Occipital lobe (tissue), 2 donors: ENCODE data around the gene EIF2B5. TPM values are rescaled to one million over a fixed set of nuclear protein-coding genes. Genes with fewer than 3 reads are reported as not detected.
A peak's percentile ranks its signal among the peaks of the same experiment; 100 is the strongest.
"Not testable (repeated sequence)": the region's sequence is repeated elsewhere in the genome, so short reads cannot be mapped to it uniquely, and the experiment has no call there.

Experiments used
- DNase-seq: peaks from one replicate; lab custom pipeline; 2025; lab: John Stamatoyannopoulos, UW
- total RNA-seq: library from RNA; depleted of rRNA; stranded (reverse); fragments of >200 nt; gene quantifications from one replicate; pipeline ENCODE4 v1.2.3, GENCODE V29; 2014

Gene EIF2B5
- total RNA-seq = 45.5 TPM

DNA sequence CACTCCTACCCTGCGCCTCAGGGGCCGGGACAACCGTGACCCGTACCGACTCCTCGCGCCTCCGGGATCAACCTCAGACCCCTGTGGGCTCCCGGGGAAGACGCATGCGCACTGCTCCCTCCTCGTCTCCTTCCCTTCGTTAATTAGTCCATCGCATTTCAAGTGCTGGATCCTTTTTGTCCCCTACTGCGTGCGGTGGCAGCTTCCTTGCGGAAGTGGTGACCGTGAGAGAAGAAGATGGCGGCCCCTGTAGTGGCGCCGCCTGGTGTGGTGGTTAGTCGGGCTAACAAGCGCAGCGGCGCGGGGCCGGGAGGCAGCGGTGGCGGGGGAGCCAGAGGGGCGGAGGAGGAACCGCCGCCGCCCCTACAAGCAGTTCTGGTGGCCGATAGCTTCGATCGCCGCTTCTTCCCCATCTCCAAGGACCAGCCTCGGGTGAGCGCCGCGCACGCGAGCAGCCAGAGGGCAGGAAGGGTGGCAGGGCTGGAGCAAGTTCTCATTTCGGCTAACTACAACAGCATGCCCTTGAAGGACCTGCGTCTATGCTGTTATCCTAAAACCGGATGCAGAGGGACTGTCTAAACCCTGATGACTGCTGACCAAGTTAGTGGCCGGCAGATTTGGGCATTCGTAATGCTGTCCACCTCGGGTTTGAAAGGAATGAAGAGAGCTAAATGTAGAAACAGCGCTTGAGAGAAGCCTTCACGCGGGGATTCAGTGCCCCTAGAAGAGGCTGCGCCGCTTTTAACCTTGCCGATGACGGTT is at the start of gene EIF2B5:
Gene EIF2B5, plus strand, starts transcription at position 210 of the 762 bp plus-strand sequence. Its CDS starts 28 bp downstream, at position 238.
- peak; percentile 88 for DNase-seq

DNA sequence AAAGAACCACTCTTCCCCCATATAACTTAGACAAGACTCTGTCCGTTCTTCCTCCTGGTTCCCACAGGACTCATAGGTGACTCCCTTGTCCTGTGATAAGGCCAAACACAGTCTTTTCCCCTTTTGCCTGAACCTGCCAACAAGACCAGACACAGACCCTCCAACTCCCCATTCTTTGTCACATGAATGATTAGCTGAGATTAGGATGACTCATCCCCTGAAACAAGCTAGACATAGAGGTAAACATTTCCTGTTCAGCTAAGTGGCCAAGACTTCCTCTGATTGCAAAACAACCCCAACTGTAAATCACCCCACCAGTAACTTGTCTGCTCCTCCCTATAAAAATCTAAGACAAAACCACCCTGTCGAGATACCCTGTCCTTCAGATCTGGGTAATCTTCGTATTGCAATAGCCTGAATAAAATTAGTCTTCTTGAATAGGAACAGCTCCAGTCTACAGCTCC is 49.7 kb upstream of the EIF2B5 start:
- DNase-seq = no peak

DNA sequence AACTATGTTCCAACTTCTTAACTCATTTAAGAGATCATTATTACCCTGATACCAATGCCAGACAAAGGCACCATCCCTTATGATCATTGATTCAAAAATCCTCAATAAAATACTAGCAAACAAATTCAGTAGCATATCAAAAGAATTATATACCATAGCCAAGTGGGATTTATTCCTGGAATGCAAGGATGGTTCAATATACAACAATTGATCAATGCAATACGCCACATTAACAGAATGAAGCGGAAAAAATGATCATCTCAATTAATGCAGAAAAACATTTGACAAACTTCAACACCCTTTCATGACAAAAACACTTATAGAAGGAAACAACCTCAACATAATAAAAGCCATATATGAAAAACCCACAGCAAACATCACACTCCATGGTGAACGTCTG is 43.0 kb upstream of the EIF2B5 start:
- DNase-seq = no peak

DNA sequence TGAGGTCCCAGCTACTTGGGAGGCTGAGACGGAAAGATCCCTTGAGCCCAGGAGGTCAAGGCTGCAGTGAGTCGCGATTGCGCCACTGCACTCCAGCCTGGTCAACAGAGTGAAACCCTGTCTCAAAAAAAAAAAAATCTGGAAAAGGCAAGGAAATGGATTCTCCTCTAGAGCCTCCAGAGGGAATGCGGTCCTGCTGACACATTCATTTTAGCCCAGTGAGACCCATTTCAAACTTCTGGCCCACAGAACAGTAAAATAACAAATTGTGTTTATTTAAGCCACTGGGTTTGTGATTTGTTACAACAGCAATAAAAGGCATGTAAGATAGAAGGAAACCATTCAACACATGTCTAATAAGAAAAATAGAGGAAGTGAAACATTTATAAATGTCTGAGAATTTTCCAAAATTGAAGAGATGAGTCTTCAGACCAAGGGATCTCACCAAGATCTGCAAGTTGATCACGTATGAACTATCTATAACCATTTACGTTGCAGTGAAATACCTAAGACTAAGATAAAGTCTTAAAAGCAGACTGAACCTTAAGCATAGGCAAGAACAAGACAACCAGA is 38.3 kb upstream of the EIF2B5 start, which contains the start of gene HTR3E:
Gene HTR3E, plus strand, starts transcription at position 254 of the 573 bp plus-strand sequence. CDS start 466 bp downstream, outside the sequence.
- no peak for DNase-seq

DNA sequence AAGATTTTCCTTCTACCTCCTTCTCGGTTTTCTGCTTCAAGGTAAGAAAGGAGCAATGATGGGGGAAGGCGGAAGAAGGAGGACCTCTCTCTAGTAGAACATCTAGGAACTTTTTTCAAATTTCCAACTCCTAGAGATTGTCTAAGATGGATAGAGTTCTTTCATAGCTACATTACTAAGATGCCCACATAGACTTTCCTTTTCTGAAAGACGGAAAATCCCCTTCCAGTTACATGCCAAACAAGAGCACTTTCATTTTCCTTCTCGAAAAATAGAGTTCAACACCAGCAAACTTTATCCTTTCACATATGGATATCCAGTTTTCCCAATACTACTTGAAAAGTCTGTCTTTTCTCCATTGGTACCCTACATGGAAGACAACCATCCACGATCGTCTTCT is 37.6 kb upstream of the EIF2B5 start:
- DNase-seq = no peak

DNA sequence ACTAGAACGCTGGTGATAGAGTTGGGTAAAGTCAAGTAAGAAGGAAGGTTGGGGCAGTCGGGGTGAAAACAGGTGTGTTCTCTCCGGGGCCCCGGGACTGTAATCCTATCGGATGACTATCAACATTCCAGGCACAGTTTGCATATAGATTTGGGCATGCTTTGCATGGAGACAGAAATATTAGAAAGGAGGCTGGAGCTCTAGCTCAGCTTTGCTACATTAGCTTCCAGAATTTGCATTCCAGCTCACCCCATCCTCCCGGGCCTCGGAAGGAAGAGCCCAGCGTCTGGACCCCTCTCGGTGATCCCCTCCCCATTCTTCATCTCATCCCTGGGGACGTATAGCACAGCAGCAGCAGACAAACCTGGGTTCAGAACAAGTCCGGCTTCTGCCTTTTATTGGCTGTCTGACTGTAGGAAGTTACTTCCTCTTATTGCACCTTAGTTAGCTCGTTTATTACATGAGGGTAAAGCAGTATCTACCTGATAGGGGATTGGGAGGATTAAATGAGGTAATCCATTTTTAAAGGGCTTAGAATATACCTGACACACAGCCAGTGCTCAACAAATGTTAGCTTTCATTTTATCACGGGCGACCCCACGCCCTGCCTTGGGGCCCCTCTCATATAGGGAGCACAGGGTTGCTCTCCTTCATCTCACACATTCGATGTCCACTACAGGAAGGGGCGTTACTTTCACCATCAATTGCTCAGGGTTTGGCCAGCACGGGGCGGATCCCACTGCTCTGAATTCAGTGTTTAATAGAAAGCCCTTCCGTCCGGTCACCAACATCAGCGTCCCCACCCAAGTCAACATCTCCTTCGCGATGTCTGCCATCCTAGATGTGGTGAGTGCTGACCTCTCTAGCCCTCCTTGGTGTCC is 35.1 kb upstream of the EIF2B5 start:
- DNase-seq = no peak

DNA sequence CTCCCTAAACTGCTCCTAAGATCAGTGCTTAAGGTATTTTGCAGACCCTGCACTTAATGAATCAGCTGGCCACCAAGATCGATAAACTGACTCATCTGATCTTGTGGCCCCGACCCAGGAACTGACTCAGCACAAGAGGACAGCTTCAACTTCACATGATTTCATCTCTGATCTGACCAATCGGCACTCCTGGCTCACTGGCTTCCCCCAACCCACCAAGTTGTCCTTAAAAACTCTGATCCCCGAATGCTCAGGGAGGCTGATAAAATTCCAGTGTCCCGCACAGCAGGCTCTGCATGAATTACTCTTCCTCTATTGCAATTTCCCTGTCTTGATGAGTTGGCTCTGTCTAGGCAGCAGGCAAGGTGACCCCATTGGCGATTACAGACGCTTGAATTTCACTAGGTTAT is 24.8 kb upstream of the EIF2B5 start:
- no peak for DNase-seq

DNA sequence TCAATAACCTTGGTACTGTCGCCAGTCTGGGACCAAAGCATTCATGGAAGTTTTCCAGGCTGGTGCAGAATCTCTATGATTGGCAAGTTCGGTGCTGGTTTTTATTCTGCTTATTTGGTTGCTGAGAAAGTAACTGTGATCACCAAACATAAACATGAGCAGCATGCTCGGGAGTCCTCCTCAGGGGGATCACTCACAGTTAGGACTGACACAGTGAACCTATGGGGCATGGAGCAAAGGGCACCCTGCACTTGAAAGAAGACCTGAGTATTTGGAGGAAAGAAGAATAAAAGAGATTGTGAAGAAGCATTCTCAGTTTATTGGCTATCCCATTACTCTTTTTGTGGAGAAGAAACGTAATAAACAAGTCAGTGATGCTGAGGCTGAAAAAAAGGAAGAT is 19.1 kb upstream of the EIF2B5 start:
- no peak for DNase-seq

DNA sequence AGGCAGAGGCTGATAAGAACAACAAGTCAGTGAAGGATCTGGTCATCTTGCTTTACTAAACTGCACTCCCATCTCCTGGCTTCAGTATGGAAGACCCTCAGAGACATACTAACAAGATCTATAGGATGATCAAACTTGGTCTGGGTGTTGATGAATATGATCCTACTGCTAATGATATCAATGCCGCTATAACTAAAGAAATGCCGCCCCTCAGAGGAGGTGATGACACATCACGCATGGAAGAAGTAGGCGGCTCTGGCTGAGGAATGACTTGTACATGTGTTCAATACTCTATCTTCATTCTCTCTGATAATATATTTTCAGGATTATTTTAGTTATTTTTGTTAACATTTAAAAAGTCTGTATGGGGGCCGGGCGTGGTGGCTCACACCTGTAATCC is 17.5 kb upstream of the EIF2B5 start:
- no peak for DNase-seq

DNA sequence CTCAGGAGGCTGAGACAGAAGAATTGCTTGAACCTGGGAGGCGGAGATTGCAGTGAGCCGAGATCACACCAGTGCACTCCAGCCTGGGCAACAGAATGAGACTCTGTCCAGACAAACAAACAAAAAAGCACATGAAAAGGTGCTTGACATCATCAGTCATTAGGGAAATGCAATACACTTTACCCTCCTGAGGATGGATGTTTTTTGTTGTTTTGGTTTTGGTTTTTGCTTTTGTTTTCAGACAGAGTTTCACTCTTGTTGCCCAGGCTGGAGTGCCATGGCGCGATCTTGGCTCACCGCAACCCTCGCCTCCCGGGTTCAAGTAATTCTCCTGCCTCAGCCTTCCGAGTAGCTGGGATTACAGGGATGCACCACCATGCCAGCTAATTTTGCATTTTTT is 14.1 kb upstream of the EIF2B5 start:
- DNase-seq = not testable (repeated sequence)

DNA sequence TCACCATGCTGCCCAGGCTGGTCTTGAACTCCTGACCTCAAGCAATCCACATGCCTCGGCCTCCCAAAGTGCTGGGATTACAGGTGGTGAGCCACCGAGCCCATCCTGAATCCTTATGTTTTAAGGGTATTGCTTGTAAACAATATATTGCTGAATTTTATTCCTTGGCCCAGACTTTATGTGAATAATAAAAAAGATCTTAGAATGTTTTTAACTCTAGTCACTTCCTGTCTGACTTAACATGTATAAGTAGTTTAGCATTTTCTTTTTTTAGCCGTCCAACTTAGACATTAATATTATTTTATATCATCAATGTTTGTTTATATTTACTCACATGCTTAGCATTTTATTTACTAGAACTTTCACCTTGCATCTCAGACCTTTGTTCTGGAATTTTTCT is 9.2 kb upstream of the EIF2B5 start:
- DNase-seq = no peak

DNA sequence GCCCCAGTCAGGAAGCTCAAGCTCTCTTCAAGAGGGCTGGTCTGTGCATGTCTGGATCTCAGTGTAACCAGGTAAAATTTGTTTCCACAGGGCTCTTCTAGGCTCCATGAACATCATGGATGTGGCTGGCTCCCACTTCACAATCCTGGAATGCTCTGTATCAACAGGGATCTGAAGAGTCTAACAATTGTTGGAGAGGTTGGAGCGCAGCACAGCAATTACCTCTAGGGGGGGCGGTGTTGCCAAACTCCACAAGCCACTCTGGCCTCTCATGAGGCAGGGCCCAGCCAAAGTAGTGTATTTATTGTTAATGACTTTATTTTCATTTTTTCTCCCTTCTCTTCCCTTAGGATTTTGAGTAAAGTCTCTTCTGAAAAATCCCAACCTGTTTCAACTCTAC is 6.1 kb upstream of the EIF2B5 start:
- no peak for DNase-seq

DNA sequence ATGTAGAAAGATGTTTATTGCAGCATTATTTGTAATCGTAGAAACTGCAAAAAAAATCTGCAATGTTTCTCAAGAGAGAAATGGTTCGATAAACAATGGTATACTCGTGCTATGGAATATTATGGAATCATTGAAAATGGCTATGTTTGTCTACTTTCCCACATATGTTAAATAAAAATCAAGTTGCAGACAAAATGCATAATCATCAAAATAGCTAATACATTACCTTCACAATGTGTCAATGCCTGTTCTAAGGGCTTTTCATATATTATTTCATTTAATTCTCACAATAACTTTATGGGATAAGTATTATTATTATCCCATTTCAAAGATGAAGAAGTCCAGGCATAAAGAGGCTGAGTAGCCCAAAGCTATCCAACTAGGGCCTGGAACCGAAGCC is 2.2 kb upstream of the EIF2B5 start:
- no peak for DNase-seq

DNA sequence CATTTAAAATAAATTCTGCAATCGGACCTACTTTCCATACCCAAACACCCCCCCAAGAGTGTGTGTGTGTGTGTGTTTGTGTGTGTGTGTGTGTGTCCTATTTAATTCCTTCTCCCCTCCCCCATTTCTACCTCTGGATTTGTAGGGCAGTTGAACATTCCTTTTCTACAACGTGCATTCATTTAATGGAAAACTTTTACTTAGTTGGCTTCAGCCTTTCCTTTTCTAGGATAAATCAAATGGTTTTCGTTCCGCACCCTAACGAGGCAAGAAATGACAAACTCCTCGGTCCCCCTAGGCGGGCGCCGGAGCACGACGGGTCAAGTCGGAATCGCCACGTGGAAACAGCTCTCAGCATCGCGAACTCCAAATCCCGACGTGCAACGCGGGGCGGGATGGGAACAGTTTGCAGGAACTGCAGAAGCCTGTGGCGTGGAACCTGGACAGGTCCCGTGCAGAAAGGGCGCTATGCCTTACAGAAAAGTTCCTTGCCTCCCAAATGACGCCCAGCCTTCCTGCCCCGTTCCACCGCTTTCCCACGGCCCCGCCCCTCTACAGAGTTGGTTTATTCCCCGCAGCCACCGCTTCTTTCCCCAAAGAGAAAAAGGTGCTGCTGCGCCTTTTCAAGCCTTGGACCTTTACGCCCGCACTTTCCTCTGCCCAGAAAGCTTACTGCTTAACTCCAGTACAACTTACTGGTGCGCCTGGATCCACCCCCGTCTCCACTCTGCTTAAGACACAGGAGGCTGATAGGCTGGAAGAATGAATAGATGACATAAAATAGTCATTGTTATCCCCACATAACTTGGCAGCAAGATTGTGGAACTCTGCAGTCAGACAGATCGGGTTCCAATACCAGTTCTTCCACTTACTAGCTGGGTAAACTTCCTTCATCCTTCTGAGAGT is 1.1 kb upstream of the EIF2B5 start:
- peak; percentile 73 for DNase-seq

DNA sequence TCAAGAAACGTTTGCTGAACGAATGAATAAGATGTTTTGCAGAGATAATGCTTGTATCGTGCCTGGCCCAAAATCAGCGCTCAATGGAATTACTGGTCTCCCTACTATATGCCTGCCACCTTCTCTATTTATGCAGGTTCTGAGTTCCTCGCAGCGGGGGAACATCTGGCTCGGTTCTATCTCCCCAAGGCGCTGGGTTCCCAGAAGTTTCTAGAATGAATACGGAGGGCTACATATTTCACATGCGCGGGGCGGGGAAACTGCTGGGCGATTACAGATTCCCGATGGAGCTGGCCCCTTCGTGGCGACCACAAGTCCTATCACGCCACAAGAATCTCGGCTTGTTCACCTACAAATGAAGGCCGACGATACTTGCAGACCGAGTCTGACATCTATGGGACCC is 411 bp upstream of the EIF2B5 start:
- DNase-seq = no peak

DNA sequence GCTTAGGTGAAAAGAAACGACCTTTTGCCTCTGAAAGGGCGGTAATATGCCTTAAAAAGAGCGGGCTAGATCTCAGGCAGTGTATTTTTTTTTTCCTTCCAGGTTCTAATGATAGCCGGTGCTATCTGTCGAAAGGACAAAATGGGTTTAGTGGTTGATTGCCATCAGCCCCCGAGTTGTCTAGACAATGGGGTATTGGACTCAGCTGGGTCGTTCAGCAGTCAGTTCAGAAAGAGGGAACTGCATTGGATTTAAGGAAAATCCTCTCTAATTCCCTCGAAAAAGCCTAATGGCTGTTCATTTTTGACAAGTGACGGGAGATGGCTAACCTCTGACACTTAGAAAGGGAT is 728 bp downstream of the EIF2B5 start:
- no peak for DNase-seq

DNA sequence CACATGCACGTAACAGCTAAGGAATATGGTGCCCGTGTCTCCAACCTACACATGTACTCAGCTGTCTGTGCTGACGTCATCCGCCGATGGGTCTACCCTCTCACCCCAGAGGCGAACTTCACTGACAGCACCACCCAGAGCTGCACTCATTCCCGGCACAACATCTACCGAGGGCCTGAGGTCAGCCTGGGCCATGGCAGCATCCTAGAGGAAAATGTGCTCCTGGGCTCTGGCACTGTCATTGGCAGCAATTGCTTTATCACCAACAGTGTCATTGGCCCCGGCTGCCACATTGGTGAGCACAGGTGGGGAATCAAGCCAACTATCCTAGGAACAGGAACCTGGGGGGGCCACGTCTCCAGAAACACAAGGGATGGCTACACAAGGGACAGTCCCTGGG is 5.3 kb downstream of the EIF2B5 start:
- no peak for DNase-seq

DNA sequence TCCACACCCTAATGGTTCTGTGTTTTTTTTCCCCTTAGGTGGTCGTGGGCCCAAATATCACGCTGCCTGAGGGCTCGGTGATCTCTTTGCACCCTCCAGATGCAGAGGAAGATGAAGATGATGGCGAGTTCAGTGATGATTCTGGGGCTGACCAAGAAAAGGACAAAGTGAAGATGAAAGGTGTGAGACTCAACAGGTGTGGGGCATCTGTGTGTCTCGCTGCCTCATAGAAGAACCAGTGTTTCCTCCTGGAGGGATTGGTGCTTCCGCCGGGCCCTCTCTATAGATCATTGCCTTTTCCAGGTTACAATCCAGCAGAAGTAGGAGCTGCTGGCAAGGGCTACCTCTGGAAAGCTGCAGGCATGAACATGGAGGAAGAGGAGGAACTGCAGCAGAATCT is 7.0 kb downstream of the EIF2B5 start:
- DNase-seq = no peak

DNA sequence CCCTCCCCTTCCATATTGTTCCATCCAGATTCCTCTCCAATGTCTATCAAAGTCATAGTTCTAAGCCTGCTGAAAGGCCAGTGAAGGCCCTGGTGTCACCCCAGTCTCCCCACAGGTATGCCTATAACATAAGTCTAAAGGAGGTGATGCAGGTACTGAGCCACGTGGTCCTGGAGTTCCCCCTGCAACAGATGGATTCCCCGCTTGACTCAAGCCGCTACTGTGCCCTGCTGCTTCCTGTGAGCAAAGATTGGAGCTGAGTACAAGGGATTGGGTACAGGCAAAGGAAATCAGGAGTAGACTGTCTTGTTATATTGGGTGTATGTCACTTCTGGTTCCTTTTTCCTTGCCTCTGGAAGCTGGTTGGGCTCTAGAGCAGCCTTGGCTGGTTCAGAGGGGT is 8.2 kb downstream of the EIF2B5 start:
- DNase-seq = no peak

DNA sequence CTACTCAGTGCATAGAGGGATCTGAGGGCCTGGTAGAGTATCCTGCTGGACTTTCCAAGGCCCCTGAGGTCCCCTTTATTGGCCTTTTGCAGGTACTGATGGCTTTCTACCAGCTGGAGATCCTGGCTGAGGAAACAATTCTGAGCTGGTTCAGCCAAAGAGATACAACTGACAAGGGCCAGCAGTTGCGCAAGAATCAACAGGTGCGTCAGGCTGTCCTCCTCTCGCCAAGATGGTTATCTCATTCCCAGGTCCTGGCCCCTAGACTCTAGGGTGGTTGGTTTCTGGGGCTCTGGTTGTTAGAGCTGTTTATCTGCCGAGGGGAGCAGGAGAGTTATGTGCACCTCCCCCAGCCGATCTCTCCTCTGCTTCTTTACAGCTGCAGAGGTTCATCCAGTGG is 9.3 kb downstream of the EIF2B5 start:
- no peak for DNase-seq

DNA sequence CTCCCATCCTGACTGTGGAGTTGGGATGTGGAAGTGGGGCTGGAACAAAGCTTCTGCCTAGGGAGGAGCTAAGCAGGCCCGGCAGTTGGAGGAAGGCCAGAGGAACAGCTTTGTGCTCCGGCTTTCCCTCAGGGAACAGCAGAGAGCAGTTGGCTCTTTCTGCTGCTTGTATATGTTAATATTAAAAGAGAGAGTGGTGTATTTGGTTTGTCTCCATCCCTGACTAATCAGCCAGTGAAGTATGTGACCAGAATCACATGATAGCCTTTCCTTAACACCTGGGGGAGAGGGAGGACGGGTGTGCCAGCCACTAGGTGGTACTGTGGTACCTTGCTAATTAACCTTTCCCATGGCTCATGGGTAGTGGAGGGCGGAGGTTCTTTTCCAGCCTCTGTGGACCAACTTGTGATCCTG is 10.0 kb downstream of the EIF2B5 start:
- DNase-seq = no peak
